Endodermal cell (in vitro differentiated cells): Measurements from ENCODE around the gene KATNAL1. TPM values are rescaled to one million over a fixed set of nuclear protein-coding genes. Genes with fewer than 3 reads are reported as not detected.

Experiments used
- DNase-seq: peaks from one replicate; pipeline ENCODE4 v3.0.0-alpha.2; 2017
- H3K27ac ChIP-seq: 2 replicates; pipeline ENCODE4 v1.5.1; 2013; ENCODE audit warnings: mild to moderate bottlenecking, low read depth, low read length, moderate library complexity
- H3K27me3 ChIP-seq: 2 replicates; pipeline ENCODE4 v1.6.1; 2013; ENCODE audit warnings: mild to moderate bottlenecking, low read length, moderate library complexity; ENCODE audit not compliant: insufficient read depth, control insufficient read depth, poor library complexity, severe bottlenecking
- H3K36me3 ChIP-seq: 2 replicates; pipeline ENCODE4 v1.7.0; 2013; ENCODE audit warnings: mild to moderate bottlenecking, low read length, moderate library complexity; ENCODE audit not compliant: control insufficient read depth, insufficient read depth
- H3K4me1 ChIP-seq: one replicate; pipeline ENCODE4 v1.7.0; 2013; ENCODE audit warnings: low read length; ENCODE audit not compliant: control insufficient read depth, insufficient read depth
- H3K4me3 ChIP-seq: 2 replicates; pipeline ENCODE4 v1.5.1; 2013; ENCODE audit warnings: mild to moderate bottlenecking, low read length, moderate library complexity
- H3K9ac ChIP-seq: 2 replicates; pipeline ENCODE4 v1.6.1; 2013; ENCODE audit warnings: mild to moderate bottlenecking, low read length, moderate library complexity; ENCODE audit not compliant: poor library complexity, severe bottlenecking; ENCODE audit errors: extremely low read depth
- H3K9me3 ChIP-seq: 2 replicates; pipeline ENCODE4 v1.6.1; 2013; ENCODE audit warnings: mild to moderate bottlenecking, low read length, moderate library complexity; ENCODE audit not compliant: control insufficient read depth
- H3K27ac Mint-ChIP-seq: 2 replicates; pipeline ENCODE4 v1.8.0; 2020; ENCODE audit warnings: mixed read lengths
- H3K27me3 Mint-ChIP-seq: 2 replicates; pipeline ENCODE4 v1.8.0; 2021; ENCODE audit warnings: mild to moderate bottlenecking, mixed read lengths; ENCODE audit not compliant: insufficient read depth
- H3K36me3 Mint-ChIP-seq: 2 replicates; pipeline ENCODE4 v1.8.0; 2020; ENCODE audit warnings: low read depth, mixed read lengths
- H3K4me1 Mint-ChIP-seq: 2 replicates; pipeline ENCODE4 v1.8.0; 2020; ENCODE audit warnings: mixed read lengths
- H3K4me3 Mint-ChIP-seq: 2 replicates; pipeline ENCODE4 v1.8.0; 2020; ENCODE audit warnings: mild to moderate bottlenecking, moderate library complexity, mixed read lengths
- H3K9me3 Mint-ChIP-seq: 2 replicates; pipeline ENCODE4 v1.8.0; 2020; ENCODE audit warnings: mild to moderate bottlenecking, mixed read lengths
- WGBS, 2 experiments: methylation state at CpG; one replicate each; pipeline versions ENCODE4 v1.1.5 to v1.1.7; 2013; ENCODE audit warnings: missing lambda C conversion rate in 2 of 2, mixed read lengths in 1 of 2; ENCODE audit not compliant: insufficient coverage in 1 of 2, insufficient read length in 1 of 2; 5-methylcytosine and 5-hydroxymethylcytosine counted together
- total RNA-seq, 2 donors: library from RNA; stranded (reverse); fragmentation: NEBNext Ultra II Directional in 1 of 2; extraction: Animal tissue kit (Norgen Biotek cat#: 25700) in 1 of 2; gene quantifications; 2 replicates in 1 of 2; 3 replicates in 1 of 2; pipeline ENCODE4 v1.2.1, GENCODE V29; 2021
- TF ChIP-seq, protein P1 (sequence below): fragments of 200-600 bp; sonication (generic); conservative IDR thresholded peaks from 2 replicates; pipeline ENCODE4 v1.5.0; 2021; ENCODE audit warnings: antibody characterized with exemption, mild to moderate bottlenecking

Gene KATNAL1
- total RNA-seq, 2 donors from 2014 or later: 20.3 to 32.2 TPM

DNA sequence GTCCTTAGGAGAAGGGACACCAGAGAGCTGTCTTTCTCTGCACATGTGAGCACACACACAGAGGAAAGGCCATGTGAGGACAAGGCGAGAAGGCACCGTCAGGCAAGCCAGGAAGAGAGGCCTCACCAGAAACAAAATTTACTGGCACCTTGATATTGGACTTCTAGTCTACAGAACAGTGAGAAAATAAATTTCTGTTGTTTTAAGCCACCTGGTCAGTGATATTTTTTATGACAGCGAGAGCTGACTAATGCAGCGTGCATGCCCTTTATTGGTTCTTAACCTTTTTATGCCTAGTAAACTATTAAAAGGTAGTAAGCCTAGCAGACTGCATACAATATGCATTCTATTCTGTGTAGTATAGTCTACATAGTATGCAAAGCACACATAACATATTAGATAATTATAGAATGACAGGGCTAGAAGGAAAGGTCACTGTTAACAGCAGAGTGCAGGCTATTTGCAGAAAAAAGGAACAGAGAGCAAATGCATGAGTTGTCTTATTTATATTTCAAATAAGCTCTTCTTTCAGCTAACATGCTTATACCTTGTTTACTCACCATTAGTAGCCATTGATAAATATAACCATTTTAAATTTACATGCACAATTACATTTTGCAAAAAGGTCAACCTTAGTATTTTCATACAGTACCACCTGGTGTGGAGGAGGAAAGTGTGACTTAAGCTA, 25.2 kb upstream of the KATNAL1 start:
- 93 to 100% methylated on average over 4 of the region's 4 CpGs for WGBS, 2 experiments
- no peaks in the 10 kb centered on the region for H3K27me3 ChIP-seq
- Mint-ChIP-seq H3K9me3 (no peaks in the 10 kb centered on the region), H3K4me3 (no peak overlapping the region), H3K4me1 (peaks cover 4% of the 10 kb centered on the region), H3K36me3 (no peaks in the 10 kb centered on the region), H3K27ac (no peak overlapping the region), H3K27me3 (peaks cover 5% of the 10 kb centered on the region)
- DNase-seq: no peak
- no peaks in the 10 kb centered on the region for H3K9me3 ChIP-seq
- no peaks in the 10 kb centered on the region for H3K36me3 ChIP-seq
- H3K4me1 ChIP-seq: no peaks in the 10 kb centered on the region
- H3K9ac ChIP-seq: no peak overlapping the region
- H3K4me3 ChIP-seq: no peak overlapping the region
- TF ChIP-seq, protein P1, sequence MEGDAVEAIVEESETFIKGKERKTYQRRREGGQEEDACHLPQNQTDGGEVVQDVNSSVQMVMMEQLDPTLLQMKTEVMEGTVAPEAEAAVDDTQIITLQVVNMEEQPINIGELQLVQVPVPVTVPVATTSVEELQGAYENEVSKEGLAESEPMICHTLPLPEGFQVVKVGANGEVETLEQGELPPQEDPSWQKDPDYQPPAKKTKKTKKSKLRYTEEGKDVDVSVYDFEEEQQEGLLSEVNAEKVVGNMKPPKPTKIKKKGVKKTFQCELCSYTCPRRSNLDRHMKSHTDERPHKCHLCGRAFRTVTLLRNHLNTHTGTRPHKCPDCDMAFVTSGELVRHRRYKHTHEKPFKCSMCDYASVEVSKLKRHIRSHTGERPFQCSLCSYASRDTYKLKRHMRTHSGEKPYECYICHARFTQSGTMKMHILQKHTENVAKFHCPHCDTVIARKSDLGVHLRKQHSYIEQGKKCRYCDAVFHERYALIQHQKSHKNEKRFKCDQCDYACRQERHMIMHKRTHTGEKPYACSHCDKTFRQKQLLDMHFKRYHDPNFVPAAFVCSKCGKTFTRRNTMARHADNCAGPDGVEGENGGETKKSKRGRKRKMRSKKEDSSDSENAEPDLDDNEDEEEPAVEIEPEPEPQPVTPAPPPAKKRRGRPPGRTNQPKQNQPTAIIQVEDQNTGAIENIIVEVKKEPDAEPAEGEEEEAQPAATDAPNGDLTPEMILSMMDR: no peak
- H3K27ac ChIP-seq: no peak overlapping the region

DNA sequence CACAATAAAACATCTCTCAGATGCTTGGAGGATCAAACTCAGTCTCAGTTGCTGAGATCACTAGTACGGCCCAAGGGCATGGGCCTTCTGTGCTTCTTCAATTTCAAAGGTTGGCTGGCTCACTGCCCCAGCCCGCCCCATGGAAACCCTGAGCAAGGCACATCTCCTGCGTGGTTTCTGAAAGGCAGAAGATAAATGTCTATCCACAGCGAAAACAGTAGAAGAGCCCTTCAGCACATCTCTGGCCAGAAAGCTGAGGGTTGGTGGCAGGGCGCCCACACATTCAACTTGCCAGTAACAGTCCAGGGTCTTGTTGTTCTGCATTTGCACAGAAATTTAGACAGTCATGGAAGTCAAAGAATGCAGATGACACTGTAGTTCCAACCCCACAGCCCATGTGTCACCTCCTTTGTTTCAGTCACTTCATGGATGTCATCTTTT, 24.0 kb upstream of the KATNAL1 start:
- Histone ChIP-seq H3K27me3 (no peaks in the 10 kb centered on the region), H3K9ac (no peak overlapping the region), H3K9me3 (no peaks in the 10 kb centered on the region), H3K4me3 (no peak overlapping the region), H3K4me1 (no peaks in the 10 kb centered on the region), H3K36me3 (no peaks in the 10 kb centered on the region), H3K27ac (no peak overlapping the region)
- H3K4me3 Mint-ChIP-seq: no peak overlapping the region
- H3K4me1 Mint-ChIP-seq: no peaks in the 10 kb centered on the region
- no peaks in the 10 kb centered on the region for H3K36me3 Mint-ChIP-seq
- TF ChIP-seq, protein P1: no peak
- DNase-seq: no peak
- WGBS, 2 experiments: 89 to 90% methylated on average over 4 to 5 of the region's 5 CpGs
- no peak overlapping the region for H3K27ac Mint-ChIP-seq
- peaks cover 8% of the 10 kb centered on the region for H3K27me3 Mint-ChIP-seq
- H3K9me3 Mint-ChIP-seq: peaks cover under 1% of the 10 kb centered on the region

DNA sequence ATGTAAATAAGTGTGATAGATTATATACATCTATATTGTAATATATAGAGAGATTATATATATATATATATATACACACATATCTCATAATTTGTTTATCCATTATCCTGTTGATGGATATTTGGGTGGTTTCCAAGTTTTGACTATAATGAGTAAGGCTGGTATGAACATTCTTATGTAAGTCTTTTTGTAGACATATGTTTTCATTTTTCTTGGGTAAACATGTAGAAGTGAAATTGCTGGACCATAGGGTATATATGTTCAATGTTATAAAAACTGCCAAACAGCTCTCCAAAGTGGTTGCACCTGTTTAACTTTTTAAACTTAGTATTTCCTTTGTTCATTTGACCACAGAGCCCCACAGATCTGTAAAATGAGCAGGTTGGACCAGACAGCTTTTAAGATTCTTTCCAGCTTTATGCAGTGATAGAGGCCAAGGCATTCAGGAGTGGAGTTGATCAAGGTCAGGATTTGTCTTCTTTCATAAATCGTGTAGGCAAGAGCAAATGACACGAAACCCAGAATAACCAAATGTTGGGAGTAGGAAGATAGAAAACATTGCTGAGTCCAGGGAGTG, 21.7 kb upstream of the KATNAL1 start:
- H3K9ac ChIP-seq: no peak overlapping the region
- no peak overlapping the region for H3K27ac ChIP-seq
- no peak overlapping the region for H3K4me3 ChIP-seq
- no peaks in the 10 kb centered on the region for H3K36me3 Mint-ChIP-seq
- 89% methylated on average over 2 of the region's 2 CpGs; no CpG with 5 or more reads in 1 of the 2 experiments for WGBS, 2 experiments
- no peak for DNase-seq
- H3K4me1 ChIP-seq: no peaks in the 10 kb centered on the region
- H3K9me3 ChIP-seq: no peaks in the 10 kb centered on the region
- no peaks in the 10 kb centered on the region for H3K4me1 Mint-ChIP-seq
- peaks cover 10% of the 10 kb centered on the region for H3K27me3 ChIP-seq
- peaks cover 16% of the 10 kb centered on the region for H3K27me3 Mint-ChIP-seq
- H3K27ac Mint-ChIP-seq: no peak overlapping the region
- peaks cover 5% of the 10 kb centered on the region for H3K9me3 Mint-ChIP-seq
- TF ChIP-seq, protein P1: no peak
- no peaks in the 10 kb centered on the region for H3K36me3 ChIP-seq
- H3K4me3 Mint-ChIP-seq: no peak overlapping the region
